Karpas-422 (cell line): Measurements from ENCODE around the gene MICAL3. TPM values are rescaled to one million over a fixed set of nuclear protein-coding genes. Genes with fewer than 3 reads are reported as not detected.
A peak's percentile ranks its signal among the peaks of the same experiment; 100 is the strongest.
"Not testable (repeated sequence)": the region's sequence is repeated elsewhere in the genome, so short reads cannot be mapped to it uniquely, and the experiment has no call there.

Experiments used
- DNase-seq: peaks from one replicate; pipeline ENCODE4 v3.0.0-alpha.2; 2015
- H2AFZ ChIP-seq: fragments of 200-600 bp; sonication (generic); 2 replicates; pipeline ENCODE4 v1.6.1; 2014; ENCODE audit warnings: antibody characterized with exemption, low read length, mixed read lengths
- H3K27ac ChIP-seq: fragments of 200-600 bp; sonication (generic); 2 replicates; pipeline ENCODE4 v1.5.1; 2014; ENCODE audit warnings: mild to moderate bottlenecking, low read length, moderate library complexity
- H3K27me3 ChIP-seq: fragments of 200-600 bp; sonication (generic); 2 replicates; pipeline ENCODE4 v1.6.1; 2014; ENCODE audit warnings: low read length, mixed read lengths
- H3K36me3 ChIP-seq: fragments of 200-600 bp; sonication (generic); 2 replicates; pipeline ENCODE4 v1.6.1; 2014; ENCODE audit warnings: low read length, mixed read lengths; ENCODE audit not compliant: insufficient read depth
- H3K4me1 ChIP-seq: fragments of 200-600 bp; sonication (generic); 2 replicates; pipeline ENCODE4 v1.6.1; 2014; ENCODE audit warnings: mild to moderate bottlenecking, low read length, mixed read lengths
- H3K4me2 ChIP-seq: fragments of 200-600 bp; sonication (generic); 2 replicates; pipeline ENCODE4 v1.6.1; 2014; ENCODE audit warnings: low read length, low read depth, mild to moderate bottlenecking; ENCODE audit not compliant: poor library complexity, severe bottlenecking
- H3K4me3 ChIP-seq: fragments of 200-600 bp; sonication (generic); 2 replicates; pipeline ENCODE4 v1.5.1; 2014; ENCODE audit warnings: mild to moderate bottlenecking, antibody characterized with exemption, low read length, mixed read lengths
- H3K79me2 ChIP-seq: fragments of 200-600 bp; sonication (generic); 2 replicates; pipeline ENCODE4 v1.6.1; 2014; ENCODE audit warnings: mild to moderate bottlenecking, low read length, mixed read lengths
- H3K9ac ChIP-seq: fragments of 200-600 bp; sonication (generic); 2 replicates; pipeline ENCODE4 v1.6.0; 2014; ENCODE audit warnings: low read length
- H3K9me2 ChIP-seq: fragments of 200-600 bp; sonication (generic), shearing (Covaris generic); replicated peaks from 2 replicates; pipeline ENCODE4 v1.6.0; 2014; ENCODE audit warnings: mild to moderate bottlenecking, low read length, moderate library complexity; ENCODE audit not compliant: insufficient read depth
- H3K9me3 ChIP-seq: fragments of 300-700, 200-600 bp; sonication (generic); 2 replicates; pipeline ENCODE4 v1.6.1; 2014; ENCODE audit warnings: low read length, mixed read lengths
- H4K20me1 ChIP-seq: fragments of 200-600 bp; sonication (generic); 2 replicates; pipeline ENCODE4 v1.6.1; 2014; ENCODE audit warnings: mild to moderate bottlenecking, antibody characterized with exemption, low read length, low read depth; ENCODE audit not compliant: insufficient read depth
- total RNA-seq: library from RNA; depleted of rRNA; stranded (reverse); fragments of >200 nt; shearing (Covaris generic); gene quantifications from 2 replicates; pipeline ENCODE4 v1.2.3, GENCODE V29; 2014; ENCODE audit warnings: low replicate concordance

MICAL3 gene
- total RNA-seq, 1 experiment from 2014 or later, result 54.9 TPM

DNA sequence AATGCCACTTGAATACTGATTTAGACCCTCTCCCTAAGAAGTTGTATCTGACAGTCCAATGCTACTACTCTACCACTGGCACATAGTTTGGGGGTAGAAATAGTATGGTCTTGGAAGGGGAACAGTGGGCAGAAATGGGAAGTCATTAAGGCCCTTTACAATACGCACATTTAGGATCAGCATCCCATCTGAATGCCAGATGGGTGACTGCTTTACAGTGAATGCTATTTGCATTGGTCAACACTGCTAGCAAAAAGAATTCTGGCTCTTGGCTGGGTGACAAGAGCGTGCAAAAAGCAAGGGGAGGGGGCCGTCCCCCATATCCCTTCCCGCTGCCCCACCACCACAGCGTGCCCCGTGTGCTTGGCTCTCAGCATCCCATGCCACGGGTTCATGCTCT, 145.4 kb downstream of the MICAL3 start:
- Histone ChIP-seq H3K27me3 (no peaks in the 10 kb centered on the region), H3K79me2 (peaks cover 12% of the 10 kb centered on the region; the same call in 1 of the 2 replicates), H3K4me1 (no peaks in the 10 kb centered on the region), H3K4me3 (no peak overlapping the region), H3K9me2 (no peaks in the 10 kb centered on the region), H3K9me3 (no peaks in the 10 kb centered on the region), H3K4me2 (no peak overlapping the region), H2AFZ (no peak overlapping the region), H3K36me3 (peaks cover 31% of the 10 kb centered on the region; the same call in 1 of the 2 replicates), H3K27ac (no peak overlapping the region), H3K9ac (no peak overlapping the region), H4K20me1 (no peaks in the 10 kb centered on the region)
- DNase-seq, result no peak

DNA sequence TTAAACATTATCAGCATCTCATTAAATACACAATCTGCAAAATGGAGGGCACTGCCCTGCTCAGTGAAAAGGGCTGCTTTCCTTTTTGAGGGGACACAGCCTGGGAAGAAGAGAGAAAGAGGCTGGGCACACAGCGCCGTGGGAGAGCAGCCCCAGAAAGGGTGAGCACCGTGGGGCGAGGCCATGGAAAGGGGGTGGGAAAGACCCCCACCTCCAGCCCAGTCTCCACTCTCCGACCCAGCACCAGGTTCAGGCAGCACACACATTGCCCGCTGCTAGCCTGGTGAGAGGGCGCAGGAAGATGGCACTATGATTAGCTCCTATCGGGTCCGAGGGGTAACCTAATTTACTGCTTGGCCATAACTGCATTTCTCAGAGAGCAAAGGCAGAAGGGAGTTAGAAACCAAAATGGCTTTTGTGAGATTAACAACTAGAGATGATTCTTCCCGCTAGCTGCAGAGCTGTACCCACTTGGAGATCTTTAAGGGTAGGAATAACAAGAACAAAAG, 146.1 kb downstream of the MICAL3 start:
- H3K27ac ChIP-seq, result no peak overlapping the region
- no peaks in the 10 kb centered on the region for H3K9me2 ChIP-seq
- H3K36me3 ChIP-seq, result peaks cover 26% of the 10 kb centered on the region; the same call in 1 of the 2 replicates
- H3K27me3 ChIP-seq, result no peaks in the 10 kb centered on the region
- DNase-seq, result no peak
- no peak overlapping the region for H3K9ac ChIP-seq
- H2AFZ ChIP-seq, result no peak overlapping the region
- H3K4me1 ChIP-seq, result no peaks in the 10 kb centered on the region
- no peak overlapping the region for H3K4me3 ChIP-seq
- no peaks in the 10 kb centered on the region; the same call in 1 of the 2 replicates for H4K20me1 ChIP-seq
- H3K79me2 ChIP-seq, result peaks cover 4% of the 10 kb centered on the region; the same call in 1 of the 2 replicates
- no peaks in the 10 kb centered on the region for H3K9me3 ChIP-seq
- no peak overlapping the region for H3K4me2 ChIP-seq

DNA sequence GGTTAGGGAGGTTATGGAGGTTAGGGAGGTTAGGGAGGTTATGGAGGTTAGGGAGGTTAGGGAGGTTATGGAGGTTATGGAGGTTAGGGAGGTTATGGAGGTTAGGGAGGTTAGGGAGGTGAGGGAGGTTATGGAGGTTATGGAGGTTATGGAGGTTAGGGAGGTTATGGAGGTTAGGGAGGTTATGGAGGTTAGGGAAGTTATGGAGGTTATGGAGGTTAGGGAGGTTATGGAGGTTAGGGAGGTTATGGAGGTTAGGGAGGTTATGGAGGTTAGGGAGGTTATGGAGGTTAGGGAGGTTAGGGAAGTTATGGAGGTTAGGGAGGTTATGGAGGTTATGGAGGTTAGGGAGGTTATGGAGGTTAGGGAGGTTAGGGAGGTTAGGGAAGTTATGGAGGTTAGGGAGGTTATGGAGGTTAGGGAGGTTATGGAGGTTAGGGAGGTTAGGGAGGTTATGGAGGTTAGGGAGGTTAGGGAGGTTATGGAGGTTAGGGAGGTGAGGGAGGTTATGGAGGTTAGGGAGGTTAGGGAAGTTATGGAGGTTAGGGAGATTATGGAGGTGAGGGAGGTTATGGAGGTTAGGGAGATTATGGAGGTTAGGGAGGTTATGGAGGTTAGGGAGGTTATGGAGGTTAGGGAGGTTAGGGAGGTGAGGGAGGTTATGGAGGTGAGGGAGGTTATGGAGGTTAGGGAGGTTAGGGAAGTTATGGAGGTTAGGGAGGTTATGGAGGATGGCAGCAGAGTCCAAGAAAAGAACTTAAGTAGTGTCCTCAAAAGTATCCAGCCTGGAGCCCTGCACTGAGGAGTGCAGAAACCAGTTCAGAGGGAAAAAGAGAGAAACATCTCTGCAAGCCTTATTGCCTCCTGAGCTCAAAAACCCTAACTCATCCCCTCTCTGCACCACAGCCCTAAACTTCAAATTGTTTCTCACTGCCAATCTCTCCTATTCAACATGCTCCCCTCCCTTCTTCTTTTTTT, 147.2 kb downstream of the MICAL3 start:
- not testable (repeated sequence) for H3K27ac ChIP-seq
- H3K36me3 ChIP-seq, result peaks cover 24% of the 10 kb centered on the region; the same call in 1 of the 2 replicates

DNA sequence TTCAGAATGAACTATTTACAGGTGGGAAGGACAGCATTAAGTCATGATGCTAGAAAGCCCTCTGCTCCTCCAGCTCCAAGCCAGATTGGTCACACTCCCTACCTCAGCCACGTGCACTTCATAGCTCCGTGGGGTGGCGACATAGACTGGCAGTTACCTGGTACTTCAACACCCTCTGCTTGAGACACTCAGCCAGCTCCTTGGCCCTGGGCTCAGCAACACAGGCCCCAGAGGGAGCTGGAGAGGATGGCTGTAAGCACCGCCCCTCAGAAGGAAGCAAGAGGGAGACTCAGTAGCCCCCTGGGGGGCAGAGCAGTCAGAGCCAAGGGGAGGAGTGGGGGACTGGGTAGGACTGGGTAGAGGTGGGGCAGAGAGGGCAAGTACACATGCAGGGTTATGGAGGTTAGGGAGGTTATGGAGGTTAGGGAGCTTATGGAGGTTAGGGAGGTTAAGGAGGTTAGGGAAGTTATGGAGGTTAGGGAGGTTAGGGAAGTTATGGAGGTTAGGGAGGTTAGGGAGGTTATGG, 148.0 kb downstream of the MICAL3 start:
- DNase-seq, result peak; percentile 73
- Histone ChIP-seq H3K79me2 (no peaks in the 10 kb centered on the region), H3K27me3 (no peaks in the 10 kb centered on the region), H3K36me3 (peaks cover 23% of the 10 kb centered on the region; the same call in 1 of the 2 replicates), H3K4me2 (no peak overlapping the region), H3K4me3 (no peak overlapping the region), H3K27ac (no peak overlapping the region), H3K9me2 (no peaks in the 10 kb centered on the region), H3K9ac (no peak overlapping the region), H3K9me3 (no peaks in the 10 kb centered on the region), H4K20me1 (no peaks in the 10 kb centered on the region; the same call in 1 of the 2 replicates), H3K4me1 (no peaks in the 10 kb centered on the region), H2AFZ (no peak overlapping the region)

More for the DNA sequence above, 147.2 kb downstream of the MICAL3 start:
- H3K4me3 ChIP-seq, H4K20me1 ChIP-seq, DNase-seq, H2AFZ ChIP-seq, H3K27me3 ChIP-seq, H3K9me3 ChIP-seq, H3K79me2 ChIP-seq, H3K4me2 ChIP-seq, H3K4me1 ChIP-seq, H3K9ac ChIP-seq, H3K9me2 ChIP-seq: not testable (repeated sequence)

DNA sequence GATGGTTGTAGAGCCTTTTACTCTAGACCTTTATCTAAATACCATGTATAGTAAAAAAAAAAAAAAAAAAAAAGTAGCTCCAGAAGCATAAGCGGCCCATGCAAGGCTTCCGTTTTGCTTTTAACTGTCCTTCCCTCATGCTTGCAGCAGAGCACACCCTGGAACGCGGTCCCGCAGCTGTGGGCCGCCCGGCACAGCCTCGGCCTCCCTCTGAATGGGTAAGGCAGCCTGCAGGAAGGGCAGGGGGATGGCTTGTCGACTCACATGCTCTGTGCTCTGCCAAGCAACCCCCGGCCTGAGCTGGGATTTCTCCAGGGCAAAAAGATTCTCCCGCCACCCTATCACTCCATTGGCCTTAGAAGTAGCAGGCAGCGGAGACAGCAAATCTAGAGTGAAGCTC, 148.7 kb downstream of the MICAL3 start:
- Histone ChIP-seq H3K79me2 (no peaks in the 10 kb centered on the region), H3K9me3 (no peaks in the 10 kb centered on the region), H3K27me3 (no peaks in the 10 kb centered on the region), H4K20me1 (no peaks in the 10 kb centered on the region; the same call in 1 of the 2 replicates), H3K4me3 (no peak overlapping the region), H3K4me1 (no peaks in the 10 kb centered on the region), H3K9me2 (no peaks in the 10 kb centered on the region), H2AFZ (no peak overlapping the region), H3K9ac (no peak overlapping the region), H3K4me2 (no peak overlapping the region), H3K27ac (no peak overlapping the region), H3K36me3 (peaks cover 28% of the 10 kb centered on the region)
- DNase-seq, result no peak

DNA sequence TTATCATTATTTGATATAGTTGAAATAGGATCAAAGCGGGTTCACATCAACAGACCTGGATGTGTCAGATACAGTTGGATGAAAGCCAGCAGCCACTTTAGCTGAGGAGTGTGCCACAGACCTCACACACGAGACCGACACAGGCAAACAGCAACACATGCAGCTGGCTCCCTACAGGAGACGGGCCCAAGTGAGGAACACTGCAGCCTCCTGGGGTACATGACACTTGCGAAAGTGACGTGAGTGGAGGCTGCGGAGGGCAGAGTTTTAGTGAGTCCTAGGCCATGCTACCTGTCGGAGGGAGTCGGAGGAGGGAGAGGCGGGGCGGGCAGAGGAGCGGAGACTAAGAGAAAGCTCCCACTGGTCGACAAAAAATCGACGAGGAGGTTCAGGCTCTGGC, 149.2 kb downstream of the MICAL3 start:
- H3K9ac ChIP-seq, result no peak overlapping the region
- H3K9me3 ChIP-seq, result no peaks in the 10 kb centered on the region
- no peak overlapping the region for H3K4me3 ChIP-seq
- no peaks in the 10 kb centered on the region for H3K79me2 ChIP-seq
- H3K9me2 ChIP-seq, result no peaks in the 10 kb centered on the region
- no peaks in the 10 kb centered on the region; the same call in 1 of the 2 replicates for H4K20me1 ChIP-seq
- no peaks in the 10 kb centered on the region for H3K4me1 ChIP-seq
- no peak overlapping the region for H3K27ac ChIP-seq
- no peak for DNase-seq
- H2AFZ ChIP-seq, result no peak overlapping the region
- H3K27me3 ChIP-seq, result no peaks in the 10 kb centered on the region
- no peak overlapping the region for H3K4me2 ChIP-seq
- peaks cover 30% of the 10 kb centered on the region for H3K36me3 ChIP-seq

DNA sequence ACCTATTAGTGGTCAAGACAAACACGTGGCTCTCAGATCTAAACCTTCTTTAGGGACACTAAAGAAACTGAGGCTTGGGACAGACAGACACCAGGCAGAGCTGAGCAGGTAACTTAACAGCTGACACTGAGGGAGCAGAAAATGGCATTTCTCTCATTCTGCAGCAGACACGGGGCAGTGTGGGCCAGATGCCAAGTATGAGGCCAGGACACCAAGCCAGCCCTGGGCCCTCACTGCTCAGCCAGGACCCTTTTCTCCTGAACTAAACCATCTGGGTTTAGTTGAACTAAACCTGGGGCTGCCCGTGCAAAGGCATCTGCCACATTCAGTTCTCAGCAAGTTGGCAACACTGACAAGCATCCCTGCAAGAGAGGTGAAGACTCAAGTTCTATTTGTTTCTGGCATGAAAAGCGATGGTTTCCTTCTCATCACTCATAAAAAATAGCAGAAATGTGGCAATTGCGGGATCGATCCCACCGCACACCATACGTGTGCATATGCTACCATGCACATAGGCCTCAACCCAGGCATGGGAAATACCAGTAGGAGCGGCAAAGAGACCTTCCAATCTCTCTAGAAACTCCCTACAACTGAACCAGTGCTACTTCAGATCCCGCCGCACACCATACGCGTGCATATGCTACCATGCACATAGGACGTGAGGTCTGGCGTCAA, 150.0 kb downstream of the MICAL3 start:
- H3K27me3 ChIP-seq, result no peaks in the 10 kb centered on the region
- H3K4me3 ChIP-seq, result no peak overlapping the region
- peaks cover 32% of the 10 kb centered on the region for H3K36me3 ChIP-seq
- H4K20me1 ChIP-seq, result no peaks in the 10 kb centered on the region; the same call in 1 of the 2 replicates
- no peak overlapping the region for H2AFZ ChIP-seq
- DNase-seq, result no peak
- H3K27ac ChIP-seq, result no peak overlapping the region
- no peaks in the 10 kb centered on the region for H3K4me1 ChIP-seq
- no peaks in the 10 kb centered on the region for H3K79me2 ChIP-seq
- H3K4me2 ChIP-seq, result no peak overlapping the region
- no peaks in the 10 kb centered on the region for H3K9me2 ChIP-seq
- H3K9me3 ChIP-seq, result no peaks in the 10 kb centered on the region
- no peak overlapping the region for H3K9ac ChIP-seq

DNA sequence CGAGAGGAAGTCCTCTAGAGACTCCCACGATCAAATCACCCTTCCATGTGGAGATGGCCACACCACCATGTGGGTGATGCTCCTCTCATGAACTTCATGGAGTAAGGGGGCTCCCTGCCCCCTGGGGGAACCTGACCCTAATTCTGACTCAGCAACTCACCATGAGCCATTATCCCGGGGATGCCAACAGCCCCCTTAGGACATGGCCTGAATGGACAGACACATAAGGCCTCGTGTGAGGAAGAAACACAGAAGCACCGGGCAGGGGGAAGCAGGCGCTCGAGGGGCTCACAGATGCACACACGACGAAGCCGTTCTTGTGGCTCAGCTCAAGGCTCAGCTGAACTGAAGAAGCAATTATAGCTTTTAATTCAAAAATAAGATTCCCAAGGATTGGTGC, 150.6 kb downstream of the MICAL3 start:
- peaks cover 34% of the 10 kb centered on the region for H3K36me3 ChIP-seq

More for the DNA sequence above, 150.6 kb downstream of the MICAL3 start:
- Histone ChIP-seq H3K27me3 (no peaks in the 10 kb centered on the region), H3K4me3 (no peak overlapping the region), H4K20me1 (no peaks in the 10 kb centered on the region; the same call in 1 of the 2 replicates), H3K4me2 (no peak overlapping the region), H3K9me3 (no peaks in the 10 kb centered on the region), H2AFZ (no peak overlapping the region), H3K4me1 (no peaks in the 10 kb centered on the region), H3K9ac (no peak overlapping the region), H3K27ac (no peak overlapping the region), H3K9me2 (no peaks in the 10 kb centered on the region), H3K79me2 (no peaks in the 10 kb centered on the region)
- DNase-seq, result no peak
